IMR-90 (cell line): ENCODE results near the gene ZNF48.
A peak's percentile ranks its signal among the peaks of the same experiment; 100 is the strongest.

Source experiments
- CEBPB ChIP-seq: IDR thresholded peaks from 2 replicates; pipeline ENCODE4 v1.6.1; 2012; ENCODE audit warnings: low read depth, low read length, improper control_type of control experiment
- CTCF ChIP-seq: conservative IDR thresholded peaks from 2 replicates; pipeline ENCODE4 v1.5.1; 2012; ENCODE audit warnings: mild to moderate bottlenecking, low read depth, low read length, improper control_type of control experiment
- MAFK ChIP-seq: IDR thresholded peaks from 2 replicates; pipeline ENCODE4 v1.6.1; 2012; ENCODE audit warnings: low read depth, low read length, improper control_type of control experiment
- MXI1 ChIP-seq: IDR thresholded peaks from 2 replicates; pipeline ENCODE4 v1.6.1; 2012; ENCODE audit warnings: low read depth, mild to moderate bottlenecking, low read length, moderate library complexity, borderline replicate concordance
- POLR2A ChIP-seq: IDR thresholded peaks from 2 replicates; pipeline ENCODE4 v1.6.1; 2012; ENCODE audit warnings: mild to moderate bottlenecking, low read depth, low read length
- RAD21 ChIP-seq: IDR thresholded peaks from 2 replicates; pipeline ENCODE4 v1.6.1; 2012; ENCODE audit warnings: low read length, improper control_type of control experiment
- RCOR1 ChIP-seq: IDR thresholded peaks from 2 replicates; pipeline ENCODE4 v1.6.1; 2012; ENCODE audit warnings: mild to moderate bottlenecking, low read length, improper control_type of control experiment; ENCODE audit not compliant: insufficient replicate concordance
- RFX5 ChIP-seq: IDR thresholded peaks from 2 replicates; pipeline ENCODE4 v1.8.0; 2012; ENCODE audit warnings: low read depth, mild to moderate bottlenecking, low read length, moderate library complexity
- SMC3 ChIP-seq: fragments of 150-350 bp; IDR thresholded peaks from 2 replicates; pipeline ENCODE4 v1.6.1; 2016; ENCODE audit warnings: low read depth, mild to moderate bottlenecking, antibody characterized with exemption, low read length, moderate library complexity
- TF ChIP-seq, protein P1 (sequence below): fragments of 150-350 bp; IDR thresholded peaks from 2 replicates; pipeline ENCODE4 v1.6.1; 2016; ENCODE audit warnings: low read depth, mild to moderate bottlenecking, low read length, moderate library complexity, borderline replicate concordance

- no peak for TF ChIP-seq POLR2A
- TF ChIP-seq RCOR1: no peak
- 0 out of 2 replicates have a peak, but pooled peaks have one; percentile 16 for TF ChIP-seq CTCF
- TF ChIP-seq, protein P1, sequence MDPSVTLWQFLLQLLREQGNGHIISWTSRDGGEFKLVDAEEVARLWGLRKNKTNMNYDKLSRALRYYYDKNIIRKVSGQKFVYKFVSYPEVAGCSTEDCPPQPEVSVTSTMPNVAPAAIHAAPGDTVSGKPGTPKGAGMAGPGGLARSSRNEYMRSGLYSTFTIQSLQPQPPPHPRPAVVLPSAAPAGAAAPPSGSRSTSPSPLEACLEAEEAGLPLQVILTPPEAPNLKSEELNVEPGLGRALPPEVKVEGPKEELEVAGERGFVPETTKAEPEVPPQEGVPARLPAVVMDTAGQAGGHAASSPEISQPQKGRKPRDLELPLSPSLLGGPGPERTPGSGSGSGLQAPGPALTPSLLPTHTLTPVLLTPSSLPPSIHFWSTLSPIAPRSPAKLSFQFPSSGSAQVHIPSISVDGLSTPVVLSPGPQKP: no peak
- no peak for TF ChIP-seq SMC3
- no peak for TF ChIP-seq CEBPB
- TF ChIP-seq MAFK: no peak
- TF ChIP-seq RFX5: no peak
- no peak for TF ChIP-seq RAD21
- TF ChIP-seq MXI1: no peak
These were observed 38.0 kb upstream of the ZNF48 start for GRCh38 chr16:30357085-30357714.
